ENCODE measurements around the gene NT5C2.
"Not testable (repeated sequence)": the region's sequence is repeated elsewhere in the genome, so short reads cannot be mapped to it uniquely, and the experiment has no call there.

NT5C2 gene

GRCh38 chr10:103171278-103171677 lies 21.8 kb downstream of the NT5C2 start:
- DNase-seq: no peak
- no peak overlapping the region for H3K4me3 ChIP-seq (ENCODE audit: low read length)
- H3K4me2 ChIP-seq (ENCODE audit: low read depth, low read length): no peak overlapping the region
- H3K9me3 ChIP-seq (replicated peaks; ENCODE audit: insufficient read depth, low read length): no peaks in the 10 kb centered on the region
- peaks cover 2% of the 10 kb centered on the region; the same call in 1 of the 2 replicates for H3K36me3 ChIP-seq (replicated peaks; ENCODE audit: insufficient read depth, low read length)
- no peak for TF ChIP-seq CTCF (IDR thresholded peaks at IDR 0.05; ENCODE audit: low read length)
- no peak for TF ChIP-seq EZH2phosphoT487 (IDR thresholded peaks at IDR 0.05; ENCODE audit: low read length)
- TF ChIP-seq EZH2 (optimal IDR thresholded peaks at IDR 0.05; ENCODE audit: low read depth, low read length): no peak
- H3K9me2 ChIP-seq (replicated peaks; ENCODE audit: insufficient read depth, low read length): no peaks in the 10 kb centered on the region
- no peaks in the 10 kb centered on the region for H3K27me3 ChIP-seq (replicated peaks; ENCODE audit: insufficient read depth, low read length)
- no peaks in the 10 kb centered on the region for H4K20me1 ChIP-seq (ENCODE audit: insufficient read depth, low read length)
- H3K4me1 ChIP-seq (ENCODE audit: low read length): no peaks in the 10 kb centered on the region
- H2AFZ ChIP-seq (ENCODE audit: low read length): no peak overlapping the region
- H3F3A ChIP-seq (ENCODE audit: insufficient read depth, low read length): no peaks in the 10 kb centered on the region
- H3K79me2 ChIP-seq (ENCODE audit: low read length): peaks cover 24% of the 10 kb centered on the region
- no peak overlapping the region for H3K27ac ChIP-seq (ENCODE audit: low read length)
- no peak overlapping the region for H3K9ac ChIP-seq (ENCODE audit: low read length)

GRCh38 chr10:103168438-103168837 lies 24.6 kb downstream of the NT5C2 start:
- Histone ChIP-seq H3K4me1 (ENCODE audit: low read length) (no peaks in the 10 kb centered on the region), H3K36me3 (replicated peaks; ENCODE audit: insufficient read depth, low read length) (peaks cover 2% of the 10 kb centered on the region; the same call in 1 of the 2 replicates), H3K79me2 (ENCODE audit: low read length) (0 out of 2 replicates have a peak, but pooled peaks cover 7% of the 10 kb centered on the region), H3F3A (ENCODE audit: insufficient read depth, low read length) (no peaks in the 10 kb centered on the region), H3K9ac (ENCODE audit: low read length) (no peak overlapping the region), H3K27me3 (replicated peaks; ENCODE audit: insufficient read depth, low read length) (no peaks in the 10 kb centered on the region), H2AFZ (ENCODE audit: low read length) (no peak overlapping the region), H3K4me2 (ENCODE audit: low read depth, low read length) (no peak overlapping the region), H3K4me3 (ENCODE audit: low read length) (no peak overlapping the region), H3K9me3 (replicated peaks; ENCODE audit: insufficient read depth, low read length) (no peaks in the 10 kb centered on the region), H4K20me1 (ENCODE audit: insufficient read depth, low read length) (no peaks in the 10 kb centered on the region), H3K27ac (ENCODE audit: low read length) (no peak overlapping the region), H3K9me2 (replicated peaks; ENCODE audit: insufficient read depth, low read length) (no peaks in the 10 kb centered on the region)
- DNase-seq: no peak
- no peak for TF ChIP-seq CTCF (IDR thresholded peaks at IDR 0.05; ENCODE audit: low read length)
- no peak for TF ChIP-seq EZH2phosphoT487 (IDR thresholded peaks at IDR 0.05; ENCODE audit: low read length)
- no peak for TF ChIP-seq EZH2 (optimal IDR thresholded peaks at IDR 0.05; ENCODE audit: low read depth, low read length)

GRCh38 chr10:103167554-103167953 lies 25.5 kb downstream of the NT5C2 start:
- not testable (repeated sequence) for H3K27ac ChIP-seq (ENCODE audit: low read length); DNase-seq; H3K36me3 ChIP-seq (replicated peaks; ENCODE audit: insufficient read depth, low read length); H3K27me3 ChIP-seq (replicated peaks; ENCODE audit: insufficient read depth, low read length); H3K9me2 ChIP-seq (replicated peaks; ENCODE audit: insufficient read depth, low read length); H3K79me2 ChIP-seq (ENCODE audit: low read length); H3K9me3 ChIP-seq (replicated peaks; ENCODE audit: insufficient read depth, low read length); H2AFZ ChIP-seq (ENCODE audit: low read length); H3F3A ChIP-seq (ENCODE audit: insufficient read depth, low read length); H3K4me1 ChIP-seq (ENCODE audit: low read length); H3K9ac ChIP-seq (ENCODE audit: low read length); H3K4me3 ChIP-seq (ENCODE audit: low read length); H4K20me1 ChIP-seq (ENCODE audit: insufficient read depth, low read length); H3K4me2 ChIP-seq (ENCODE audit: low read depth, low read length)

- Histone ChIP-seq H3K27ac (ENCODE audit: low read length) (no peak overlapping the region), H3K79me2 (ENCODE audit: low read length) (0 out of 2 replicates have a peak, but pooled peaks cover 4% of the 10 kb centered on the region), H2AFZ (ENCODE audit: low read length) (no peak overlapping the region), H3K9me2 (replicated peaks; ENCODE audit: insufficient read depth, low read length) (no peaks in the 10 kb centered on the region), H3K27me3 (replicated peaks; ENCODE audit: insufficient read depth, low read length) (no peaks in the 10 kb centered on the region), H3K36me3 (replicated peaks; ENCODE audit: insufficient read depth, low read length) (peaks cover 2% of the 10 kb centered on the region; the same call in 1 of the 2 replicates), H3K9ac (ENCODE audit: low read length) (no peak overlapping the region), H3K9me3 (replicated peaks; ENCODE audit: insufficient read depth, low read length) (no peaks in the 10 kb centered on the region), H3F3A (ENCODE audit: insufficient read depth, low read length) (no peaks in the 10 kb centered on the region), H3K4me2 (ENCODE audit: low read depth, low read length) (no peak overlapping the region), H4K20me1 (ENCODE audit: insufficient read depth, low read length) (no peaks in the 10 kb centered on the region), H3K4me3 (ENCODE audit: low read length) (no peak overlapping the region), H3K4me1 (ENCODE audit: low read length) (no peaks in the 10 kb centered on the region)
- DNase-seq: no peak
- no peak for TF ChIP-seq EZH2phosphoT487 (IDR thresholded peaks at IDR 0.05; ENCODE audit: low read length)
- TF ChIP-seq EZH2 (optimal IDR thresholded peaks at IDR 0.05; ENCODE audit: low read depth, low read length): no peak
- no peak for TF ChIP-seq CTCF (IDR thresholded peaks at IDR 0.05; ENCODE audit: low read length)
Measured at GRCh38 chr10:103166523-103166922, 26.5 kb downstream of the NT5C2 start.

GRCh38 chr10:103163766-103164403 lies 29.2 kb downstream of the NT5C2 start:
- not testable (repeated sequence) for H3K4me2 ChIP-seq (ENCODE audit: low read depth, low read length); DNase-seq; H3K9me3 ChIP-seq (replicated peaks; ENCODE audit: insufficient read depth, low read length); H3K9ac ChIP-seq (ENCODE audit: low read length); H3K79me2 ChIP-seq (ENCODE audit: low read length); H3K27ac ChIP-seq (ENCODE audit: low read length); H3K36me3 ChIP-seq (replicated peaks; ENCODE audit: insufficient read depth, low read length); H3K9me2 ChIP-seq (replicated peaks; ENCODE audit: insufficient read depth, low read length); H3K4me1 ChIP-seq (ENCODE audit: low read length); H3K4me3 ChIP-seq (ENCODE audit: low read length); H3F3A ChIP-seq (ENCODE audit: insufficient read depth, low read length); H4K20me1 ChIP-seq (ENCODE audit: insufficient read depth, low read length); H3K27me3 ChIP-seq (replicated peaks; ENCODE audit: insufficient read depth, low read length); H2AFZ ChIP-seq (ENCODE audit: low read length)
